ENCODE data around the gene TEAD1.

The TEAD1 gene

DNA sequence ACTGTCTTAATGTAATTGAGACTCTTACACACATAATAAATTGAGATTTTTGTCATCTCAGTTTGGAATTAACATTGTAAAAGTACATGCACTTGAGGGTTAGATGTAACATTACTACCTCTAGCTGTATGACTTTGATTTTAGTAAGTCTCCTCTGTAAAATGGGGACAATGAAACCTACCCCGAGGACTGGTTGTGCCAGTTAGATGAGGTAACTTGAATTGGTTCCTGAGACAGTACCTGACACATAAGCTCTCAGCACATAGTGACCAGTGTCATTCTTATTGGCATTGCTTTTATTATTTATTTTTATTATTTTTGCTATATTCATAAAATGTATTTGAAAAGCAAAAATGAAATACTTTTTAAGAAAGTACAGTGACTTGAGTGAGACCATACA is 114.8 kb downstream of the TEAD1 start:
- no peak for DNase-seq (ENCODE audit: low read depth in 2 of 2)

DNA sequence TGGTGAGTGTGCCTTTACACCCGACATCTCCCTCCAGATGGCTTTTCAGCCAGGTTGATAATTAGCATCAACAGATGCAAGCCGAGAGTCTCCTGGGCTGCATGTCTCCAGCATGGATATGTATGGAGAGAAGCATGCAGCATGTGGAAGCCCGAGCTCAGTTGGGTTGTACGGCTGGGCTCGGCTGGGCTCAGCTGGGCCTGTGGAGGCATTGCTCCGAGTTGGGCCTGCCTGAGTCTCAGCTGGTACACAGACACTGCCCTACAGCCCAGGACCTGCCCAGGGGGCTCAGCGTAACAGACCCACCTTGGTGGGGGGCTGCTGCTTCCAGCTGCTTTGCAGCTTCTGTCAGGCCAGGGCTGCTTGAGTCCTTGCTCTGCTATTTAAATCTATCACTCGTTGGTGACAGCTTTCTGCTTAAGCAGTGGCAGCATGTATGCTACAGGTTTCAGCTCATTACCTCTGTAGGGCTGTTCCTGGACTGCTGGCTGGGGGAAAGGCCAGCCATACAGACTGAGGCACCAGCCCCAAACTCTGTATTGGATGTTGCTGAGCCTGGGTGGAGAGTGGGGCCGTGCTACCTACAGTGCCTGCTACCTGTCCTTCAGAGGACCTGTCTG is 115.5 kb downstream of the TEAD1 start:
- DNase-seq (ENCODE audit: low read depth in 2 of 2) = no peak

DNA sequence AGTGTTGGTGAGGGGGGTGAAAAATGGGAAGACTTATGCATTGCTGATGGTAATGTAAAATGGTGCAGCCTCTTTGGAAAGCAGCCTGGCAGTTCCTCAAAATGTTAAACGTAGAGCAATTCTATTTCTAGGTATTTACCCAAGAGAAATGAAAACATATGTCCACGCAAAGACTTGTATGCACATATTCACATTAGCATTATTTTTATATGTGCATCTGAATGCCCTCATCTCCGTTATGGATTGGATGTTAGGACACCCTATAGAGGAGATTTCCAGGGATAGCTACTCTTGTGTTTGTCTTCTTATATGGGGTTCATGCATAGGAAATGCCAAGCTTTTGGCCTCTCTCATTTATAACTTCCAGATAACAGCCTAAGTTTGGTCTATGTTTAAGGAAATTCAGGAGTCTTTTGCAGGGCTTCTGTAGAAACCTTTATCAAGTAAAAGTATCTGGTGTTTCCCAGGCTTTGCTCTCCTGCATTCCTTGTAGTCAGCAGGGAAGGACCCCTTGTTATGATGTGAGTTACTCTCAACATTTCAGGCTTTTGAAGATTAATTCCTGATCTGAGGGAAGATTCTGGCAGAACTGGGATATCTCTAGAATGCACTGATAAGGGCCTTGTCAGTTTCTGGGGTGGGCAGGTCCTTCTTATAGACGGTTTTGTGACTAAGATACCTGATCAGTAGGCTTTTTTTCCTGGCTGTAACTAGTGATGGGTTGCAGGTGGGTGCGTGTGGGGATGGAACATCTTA is 116.8 kb downstream of the TEAD1 start:
- no peak for DNase-seq (ENCODE audit: low read depth in 2 of 2)

DNA sequence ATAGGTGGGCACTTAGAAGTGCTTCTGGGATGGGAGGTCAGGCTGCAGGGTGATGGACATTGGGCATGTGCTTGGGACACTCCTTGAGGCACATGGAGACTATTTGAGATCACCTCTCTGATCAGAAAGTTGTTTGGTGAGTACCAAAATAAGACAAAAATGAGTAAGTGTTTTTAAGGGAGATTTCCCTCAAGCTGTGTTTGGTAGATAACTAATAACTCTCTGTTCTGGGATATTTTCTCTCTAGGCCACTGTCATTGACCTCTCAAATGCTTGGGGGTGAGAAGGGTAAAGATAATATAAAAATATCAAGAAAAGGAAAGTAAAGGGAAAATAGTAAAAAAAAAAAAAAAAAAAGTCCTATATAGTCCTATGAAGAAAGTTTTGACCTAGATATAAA is 117.8 kb downstream of the TEAD1 start:
- no peak for DNase-seq (ENCODE audit: low read depth in 2 of 2)

DNA sequence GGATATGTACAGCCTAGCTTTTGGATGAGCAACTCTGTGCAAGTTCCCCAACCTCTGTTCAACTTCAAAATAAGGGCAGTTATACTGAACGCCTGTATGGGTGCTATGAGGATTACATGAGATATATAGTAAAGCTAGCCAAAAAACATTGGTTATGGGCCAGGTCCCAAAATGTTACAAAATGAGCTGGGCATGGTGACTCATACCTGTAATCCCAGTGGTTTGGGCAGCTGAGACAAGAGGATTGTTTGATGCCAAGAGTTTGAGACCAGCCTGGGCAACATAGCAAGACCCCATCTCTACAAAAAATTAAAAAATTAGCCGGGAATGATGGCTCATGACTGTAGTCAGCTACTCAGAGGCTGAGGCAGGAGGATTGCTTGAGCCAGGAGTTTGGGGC is 118.4 kb downstream of the TEAD1 start:
- DNase-seq (ENCODE audit: low read depth in 2 of 2) = no peak

DNA sequence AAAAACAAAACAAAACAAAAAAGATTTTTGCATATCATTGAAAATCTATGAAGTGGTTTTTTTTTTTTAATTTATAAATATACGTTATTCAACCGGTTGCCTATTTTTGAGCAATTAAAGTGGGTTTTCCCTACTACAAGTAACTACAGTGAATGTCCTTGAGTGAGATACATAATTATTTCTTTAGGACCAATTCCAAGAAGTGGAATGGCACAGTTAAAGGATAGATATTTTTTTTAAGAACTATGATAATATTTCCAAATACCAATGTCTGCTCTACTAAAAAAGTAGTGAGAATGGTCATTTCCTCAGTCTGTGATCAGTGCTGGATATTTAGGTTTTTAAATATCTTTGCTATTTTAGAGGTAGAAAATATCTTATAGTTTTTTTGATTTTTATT is 118.8 kb downstream of the TEAD1 start:
- no peak for DNase-seq (ENCODE audit: low read depth in 2 of 2)

DNA sequence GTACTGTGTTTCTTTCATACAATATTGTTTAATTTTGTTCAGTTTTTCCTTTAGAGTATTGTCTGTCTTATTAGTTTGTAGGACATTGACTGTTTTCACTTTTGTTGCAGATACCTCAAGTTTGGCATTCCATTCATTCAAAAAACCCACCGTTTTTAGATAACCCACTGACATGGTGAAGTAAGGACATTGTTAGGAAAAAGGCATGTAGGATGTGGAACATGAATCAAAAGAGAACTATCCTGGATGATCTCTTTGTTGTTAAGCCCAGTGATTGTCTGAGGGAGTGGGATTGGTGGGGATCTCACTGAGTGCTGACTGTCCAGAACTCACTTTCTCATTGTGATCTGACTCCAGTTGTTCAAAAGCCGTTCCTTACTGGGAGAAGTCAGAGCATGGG is 119.3 kb downstream of the TEAD1 start:
- DNase-seq (ENCODE audit: low read depth in 2 of 2) = no peak

DNA sequence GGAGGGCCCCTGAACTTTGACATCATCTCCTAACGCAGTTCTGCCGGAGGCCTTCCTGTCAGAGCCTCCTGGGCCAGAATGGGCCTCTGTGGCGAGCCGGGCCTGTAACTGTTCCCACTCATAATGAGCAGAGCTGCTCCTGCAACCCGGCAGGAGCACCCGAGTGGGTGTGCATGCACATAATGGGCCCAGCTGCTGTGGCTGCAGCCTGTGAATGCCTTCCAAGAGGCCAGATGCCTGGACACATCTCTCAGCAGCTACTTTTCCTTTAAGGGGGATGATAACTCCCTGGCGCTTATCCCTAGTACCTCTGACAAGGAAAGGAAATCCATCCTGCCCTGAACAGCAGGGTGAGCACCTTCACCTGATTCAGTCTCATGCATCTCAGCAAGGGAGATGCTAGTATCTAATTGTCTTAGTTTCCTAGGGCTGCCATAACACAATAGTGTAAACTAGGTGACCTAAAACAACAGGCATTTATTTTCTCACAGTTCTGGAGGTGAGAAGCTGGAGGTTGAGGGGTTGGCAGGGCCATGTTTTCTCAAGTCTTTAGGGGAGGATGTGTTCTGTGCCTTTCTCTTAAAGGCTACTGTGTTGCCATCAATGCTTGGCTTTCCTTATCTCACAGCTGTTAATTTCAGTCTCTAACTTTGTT is 120.5 kb downstream of the TEAD1 start:
- DNase-seq (ENCODE audit: low read depth in 2 of 2) = no peak

DNA sequence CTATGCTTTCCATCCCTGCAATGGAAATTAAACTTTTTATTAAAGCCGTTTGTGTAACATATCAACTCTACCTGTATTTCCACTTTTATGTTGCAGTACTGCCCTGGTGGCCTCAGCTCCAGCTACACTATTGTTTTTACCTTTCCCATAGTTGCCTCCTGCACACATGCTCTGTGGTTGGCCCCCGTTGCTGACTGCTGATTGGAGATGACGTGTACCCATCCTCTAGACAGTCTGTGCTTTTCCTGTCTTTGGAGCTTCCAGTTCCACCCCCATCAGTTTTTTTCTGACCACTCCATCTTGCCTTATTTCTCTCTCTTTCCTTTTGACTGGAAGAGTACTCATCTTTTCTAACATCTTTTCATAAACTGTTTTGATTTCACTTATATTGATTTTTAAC is 123.8 kb downstream of the TEAD1 start:
- DNase-seq (ENCODE audit: low read depth in 2 of 2) = no peak

DNA sequence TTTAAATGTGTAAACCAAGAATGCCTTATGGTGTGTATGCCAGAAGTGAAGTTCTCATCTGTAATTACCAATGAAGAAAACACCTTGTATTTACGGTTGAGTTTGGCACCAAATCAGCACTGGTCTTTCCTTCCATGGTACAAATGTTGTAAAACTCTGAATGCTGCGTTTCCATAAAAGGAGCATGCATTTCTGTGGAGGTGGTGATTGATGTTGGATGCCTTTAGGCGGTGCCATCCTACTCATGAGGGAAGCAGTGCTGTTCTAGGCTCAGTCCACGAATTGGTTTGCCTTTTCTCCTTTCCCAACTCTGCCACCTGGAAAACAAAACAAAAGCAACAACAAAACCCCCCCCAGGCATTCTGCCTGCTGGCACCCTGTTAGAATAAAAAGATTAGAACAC is 124.4 kb downstream of the TEAD1 start:
- DNase-seq (ENCODE audit: low read depth in 2 of 2) = no peak

DNA sequence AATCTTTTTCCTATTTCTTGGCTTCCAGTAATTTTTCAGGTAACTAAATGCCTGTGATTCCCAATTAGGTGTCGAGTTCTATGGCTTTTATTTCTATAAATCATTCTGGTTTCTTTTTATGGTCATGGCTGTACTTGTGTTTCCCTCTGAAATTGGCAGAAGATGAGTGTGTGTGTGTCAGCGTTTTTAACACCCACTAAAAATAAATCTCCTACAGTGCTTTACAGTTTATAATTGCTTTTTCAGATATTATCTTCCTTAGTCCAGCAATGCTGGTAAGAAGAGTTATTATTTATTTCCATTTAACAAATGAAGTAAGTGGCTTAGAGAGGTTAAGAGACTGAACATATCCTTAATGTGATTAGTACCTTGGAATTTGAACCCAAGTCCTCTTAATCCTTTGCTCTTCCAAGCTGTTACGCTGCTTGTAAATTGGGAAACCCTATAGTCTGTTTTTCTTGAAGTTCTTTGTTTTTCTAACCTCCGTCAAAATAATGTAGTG is 125.2 kb downstream of the TEAD1 start:
- DNase-seq (ENCODE audit: low read depth in 2 of 2) = no peak

DNA sequence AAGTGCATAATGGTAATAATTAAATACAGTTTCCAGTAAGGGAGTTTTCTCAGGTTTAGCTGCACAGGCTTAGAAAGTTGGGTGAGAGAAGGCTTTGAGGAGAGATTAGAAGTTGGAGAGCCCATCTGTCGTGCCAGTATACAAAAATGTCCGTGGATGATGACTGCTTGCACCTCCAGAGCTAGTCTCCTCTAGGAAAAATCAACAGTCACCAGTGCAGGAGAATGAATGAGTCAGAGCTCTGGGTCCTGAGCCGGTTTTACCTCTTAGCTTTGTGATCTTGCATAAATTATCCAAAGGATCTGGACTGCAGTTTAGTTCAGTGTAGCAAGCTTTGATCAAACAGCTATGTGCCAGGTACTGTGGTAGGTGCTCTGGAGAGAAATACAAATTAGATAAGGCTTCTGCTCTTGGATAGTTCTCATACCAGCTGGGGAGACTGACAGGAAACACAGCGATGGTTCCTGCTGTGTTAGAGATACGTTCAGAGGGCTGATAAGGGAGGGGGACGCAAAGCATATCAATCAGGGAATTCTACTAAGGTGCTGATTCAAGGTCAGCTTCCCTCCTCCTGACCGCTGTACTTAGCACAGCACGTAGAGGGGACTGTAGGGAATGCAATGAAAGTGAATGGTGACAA is 125.9 kb downstream of the TEAD1 start:
- no peak for DNase-seq (ENCODE audit: low read depth in 2 of 2)

DNA sequence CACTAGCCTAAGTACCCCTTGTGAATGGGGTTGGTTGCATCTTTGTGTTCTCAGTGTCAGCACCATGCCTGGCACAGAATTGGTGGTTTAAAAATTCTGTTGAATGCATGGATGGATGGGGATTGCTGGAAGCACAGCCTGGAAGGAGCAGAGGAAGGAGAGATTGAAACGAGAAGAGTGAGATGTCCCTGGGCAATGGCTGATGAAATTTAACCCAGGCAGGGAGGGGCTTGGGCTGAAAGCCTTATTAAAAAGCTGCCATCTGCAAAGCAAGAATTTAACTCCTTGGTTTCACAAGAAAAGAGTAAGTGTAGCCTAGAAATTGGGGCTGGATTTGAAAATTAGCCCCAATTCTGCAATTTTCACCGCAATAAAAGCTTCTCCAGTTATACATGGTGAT is 126.7 kb downstream of the TEAD1 start:
- no peak for DNase-seq (ENCODE audit: low read depth in 2 of 2)

DNA sequence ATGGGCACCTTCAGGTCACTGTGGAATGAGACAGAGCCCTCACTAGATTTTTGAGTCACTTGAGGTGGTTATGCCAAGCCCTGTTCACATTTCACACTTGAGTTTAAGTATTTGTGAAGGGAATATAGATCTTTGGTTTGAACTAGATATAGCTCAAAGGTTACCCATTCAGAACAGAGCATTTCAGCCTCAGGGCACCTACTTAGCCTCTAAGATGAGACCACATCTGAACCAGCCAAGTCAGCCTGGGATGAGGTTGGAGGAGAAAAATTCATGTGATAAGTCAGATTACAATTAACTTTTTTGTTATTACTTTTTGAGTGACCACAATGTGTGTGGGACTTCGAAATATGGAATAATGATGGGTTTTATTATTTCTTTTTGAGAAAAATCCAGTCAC is 127.8 kb downstream of the TEAD1 start:
- DNase-seq (ENCODE audit: low read depth in 2 of 2) = no peak

DNA sequence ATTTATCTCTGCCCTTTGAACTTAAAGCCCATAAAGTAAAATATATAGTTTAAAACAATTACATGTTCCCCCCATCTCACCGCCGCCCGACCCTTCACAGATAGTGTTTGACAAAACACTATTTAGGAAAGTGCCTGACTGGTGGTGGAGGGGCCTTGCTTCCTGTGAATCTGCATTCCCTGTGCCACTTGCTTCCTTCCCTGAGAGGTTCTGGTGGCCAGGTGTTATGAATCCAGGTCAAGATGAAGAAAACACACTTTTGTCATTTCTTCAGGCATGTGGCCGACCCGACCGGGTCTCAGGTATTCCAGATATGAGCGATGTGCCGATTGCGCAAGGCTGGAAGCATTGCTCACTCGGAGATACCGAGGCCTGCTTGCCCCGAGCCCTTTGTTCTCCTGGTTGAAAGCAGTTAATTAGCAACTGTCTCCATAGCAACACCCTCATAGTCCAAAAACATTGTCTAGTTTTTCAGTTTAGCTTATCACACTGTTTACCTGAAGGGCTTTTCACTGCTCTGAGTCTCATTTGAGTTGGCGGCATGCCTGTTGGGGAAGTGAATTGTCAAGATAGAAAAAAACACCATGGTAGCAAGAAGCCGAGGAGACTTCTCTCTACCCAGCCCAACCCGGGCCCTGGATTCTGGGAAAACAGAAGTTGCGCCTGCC is 128.3 kb downstream of the TEAD1 start:
- no peak for DNase-seq (ENCODE audit: low read depth in 2 of 2)

DNA sequence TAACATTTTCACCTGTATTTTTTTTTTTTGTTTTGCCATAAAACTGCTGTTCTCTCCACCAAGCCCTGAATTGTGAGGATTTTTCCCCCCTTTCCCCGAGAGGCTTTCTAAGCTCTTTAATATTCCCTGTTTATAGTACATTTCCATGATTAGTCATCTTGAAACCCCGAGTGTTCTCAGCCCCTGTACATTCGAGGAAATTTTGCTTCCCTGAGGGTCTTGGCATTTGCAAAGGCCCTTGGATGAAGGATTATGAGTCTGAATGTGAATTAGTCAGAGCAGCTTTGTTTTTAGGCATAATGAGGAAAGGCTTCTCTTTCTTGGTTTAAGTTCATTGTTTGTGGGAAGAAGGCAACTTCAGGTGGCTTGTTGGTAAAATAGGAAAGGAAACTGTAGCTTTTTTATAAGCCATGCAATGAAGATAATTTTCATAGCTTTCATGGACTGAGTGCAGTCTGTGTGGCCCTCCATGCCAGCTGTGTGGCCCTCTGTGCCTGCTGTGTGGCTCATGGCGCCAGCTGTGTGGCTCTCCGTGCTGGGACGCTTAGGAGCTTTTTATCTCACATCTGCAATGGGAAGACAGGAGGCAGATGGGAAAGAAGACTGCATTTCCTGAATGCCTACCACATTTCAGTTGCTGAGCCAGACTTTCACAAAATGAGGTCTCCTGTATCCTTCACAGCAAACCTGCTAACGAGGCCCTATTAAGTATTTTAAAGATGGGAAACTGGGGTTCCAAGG is 129.0 kb downstream of the TEAD1 start:
- DNase-seq (ENCODE audit: low read depth in 2 of 2) = no peak

DNA sequence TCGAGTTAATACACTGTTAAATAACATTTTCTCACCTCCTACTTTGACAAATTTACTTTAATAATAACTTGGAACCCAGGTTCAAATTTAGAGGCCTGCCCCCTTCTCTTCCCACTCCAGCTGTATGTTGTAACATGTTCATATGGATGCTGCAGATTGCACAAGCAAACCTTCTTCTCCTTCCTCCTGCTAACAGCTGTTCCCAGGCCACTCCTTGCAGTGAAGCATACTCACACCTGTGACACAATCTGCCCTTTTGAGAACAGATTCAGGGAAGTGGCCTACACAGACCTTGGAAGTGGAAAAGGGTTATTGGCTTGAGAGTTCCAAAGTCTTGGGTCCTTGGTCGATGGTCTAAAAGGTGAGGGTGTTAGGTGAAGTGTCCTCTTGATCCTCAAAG is 131.9 kb downstream of the TEAD1 start:
- DNase-seq (ENCODE audit: low read depth in 2 of 2) = no peak

DNA sequence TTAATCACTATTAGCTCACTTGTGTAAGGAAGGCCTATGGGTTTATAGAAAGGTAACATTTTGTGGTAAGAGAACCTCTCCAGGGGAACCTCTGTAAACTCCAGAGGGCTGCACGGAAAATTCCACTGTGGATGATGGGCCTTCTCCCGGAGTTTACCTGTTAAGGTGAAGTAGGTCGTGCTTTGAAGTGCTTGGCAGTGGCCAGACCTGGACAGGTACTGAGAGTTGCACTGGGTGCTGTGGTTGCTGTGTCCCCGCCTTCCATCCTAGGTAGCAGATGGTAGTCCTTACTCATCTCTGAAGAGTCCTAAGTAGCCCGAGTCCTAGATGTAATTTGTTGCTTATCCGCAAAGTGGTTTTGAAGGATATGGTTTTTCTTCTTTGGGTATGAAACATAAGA is 133.4 kb downstream of the TEAD1 start:
- DNase-seq (ENCODE audit: low read depth in 2 of 2) = no peak

DNA sequence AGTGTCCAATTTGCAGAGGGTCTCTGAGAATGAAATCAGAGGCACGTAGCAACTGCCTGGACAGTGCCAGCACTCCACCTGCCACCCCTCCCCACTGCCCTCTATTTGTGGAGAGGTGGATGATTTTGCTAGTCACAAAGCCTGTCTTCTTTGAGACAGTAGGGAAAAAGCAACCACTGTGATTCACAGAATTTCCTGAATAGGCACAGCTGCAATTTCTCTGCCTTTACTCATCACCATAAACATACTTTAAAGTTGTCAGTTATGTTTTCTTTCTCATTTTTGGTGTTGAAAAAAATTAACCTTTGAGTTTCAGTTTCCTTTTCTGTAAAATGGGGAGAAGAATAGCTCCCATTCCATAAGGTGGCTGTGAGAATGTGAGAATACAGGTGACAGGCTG is 134.3 kb downstream of the TEAD1 start:
- DNase-seq (ENCODE audit: low read depth in 2 of 2) = no peak

DNA sequence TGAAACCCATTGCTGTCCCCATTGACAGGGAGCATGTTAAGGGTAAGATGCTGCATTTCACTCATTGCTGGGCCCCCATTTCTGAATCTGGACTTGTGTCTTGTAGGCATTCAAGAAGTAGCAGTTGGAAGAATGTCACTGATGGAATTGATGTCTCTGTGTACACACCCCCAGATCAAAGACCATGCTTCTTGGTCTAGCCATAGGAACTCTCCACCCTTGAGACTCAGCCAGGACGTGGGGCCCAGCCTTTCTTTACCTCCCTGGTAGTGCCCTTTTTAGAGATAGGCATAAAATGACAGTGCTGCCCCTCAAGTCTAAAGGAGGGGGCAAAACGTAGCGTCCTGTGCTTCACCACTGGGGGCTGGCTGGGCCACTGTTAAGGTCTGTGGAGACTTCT is 135.1 kb downstream of the TEAD1 start:
- no peak for DNase-seq (ENCODE audit: low read depth in 2 of 2)

DNA sequence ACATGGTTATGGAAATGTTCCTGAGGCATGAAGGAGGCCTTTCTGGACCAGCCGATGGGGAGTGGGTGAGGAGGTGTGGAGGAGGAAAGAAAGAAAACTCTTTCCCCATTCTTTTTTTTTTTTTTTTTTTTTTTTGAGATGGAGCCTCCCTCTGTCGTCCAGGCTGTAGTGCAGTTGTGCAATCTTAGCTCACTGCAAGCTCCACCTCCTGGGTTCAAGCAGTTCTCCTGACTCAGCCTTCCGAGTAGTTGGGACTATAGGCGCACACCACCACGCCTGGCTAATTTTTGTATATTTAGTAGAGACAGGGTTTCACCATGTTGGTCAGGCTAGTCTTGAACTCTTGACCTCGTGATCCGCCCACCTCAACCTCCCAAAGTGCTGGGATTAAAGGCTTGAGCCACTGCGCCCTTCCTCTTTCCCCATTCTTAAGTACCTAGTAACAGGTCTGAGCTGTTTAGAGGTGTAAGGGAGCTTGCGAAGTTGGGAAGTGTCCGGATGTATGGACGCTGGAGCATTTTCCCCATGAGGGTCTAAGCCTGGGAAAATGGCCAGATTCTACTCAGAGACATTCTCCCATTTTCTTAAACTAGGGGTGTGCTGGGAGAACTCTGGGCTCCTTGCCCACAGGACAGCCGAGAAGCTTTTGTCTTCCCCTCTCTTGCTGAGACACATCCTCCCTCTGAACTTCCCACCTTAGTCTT is 135.8 kb downstream of the TEAD1 start:
- DNase-seq (ENCODE audit: low read depth in 2 of 2) = no peak
